SK-N-SH (cell line): Measurements from ENCODE around the gene CYP2S1. TPM values are rescaled to one million over a fixed set of nuclear protein-coding genes. Genes with fewer than 3 reads are reported as not detected.

ENCODE experiments used
- CTCF ChIA-PET: fragments of 300-600, 350-600 bp; formaldehyde crosslinking; extraction: SDS; loops from one replicate; lab custom pipeline; 2021; lab: Yijun Ruan, JAX
- POLR2A ChIA-PET: fragments of 350-600 bp; sonication (Branson Sonifier 250); formaldehyde crosslinking; extraction: SDS; loops from one replicate; lab custom pipeline; 2020; ENCODE audit warnings: antibody characterized with exemption, inconsistent platforms; lab: Yijun Ruan, JAX
- DNase-seq: peaks from one replicate; pipeline ENCODE4 v3.0.0; 2012
- H2AFZ ChIP-seq: fragments of 200-600 bp; sonication (generic); 2 replicates; pipeline ENCODE4 v1.8.1; 2016; ENCODE audit warnings: antibody characterized with exemption, mild to moderate bottlenecking, low read depth
- H3F3A ChIP-seq: fragments of 200-600 bp; sonication (generic); replicated peaks from 2 replicates; pipeline ENCODE3; 2016; ENCODE audit warnings: antibody characterized with exemption, mild to moderate bottlenecking; ENCODE audit not compliant: insufficient read depth
- H3K27ac ChIP-seq, 2 experiments: fragments of 200-500 bp in 1 of 2; fragments of 200-600 bp in 1 of 2; sonication (Bioruptor generic) in 1 of 2; sonication (generic), shearing (Covaris generic) in 1 of 2; 2 replicates each; pipeline versions ENCODE4 v1.5.1 to v1.6.1; 2014 to 2016; ENCODE audit warnings: low read depth in 2 of 2, inconsistent platforms in 1 of 2, low read length in 1 of 2, mild to moderate bottlenecking in 1 of 2, mixed read lengths in 1 of 2
- H3K27me3 ChIP-seq: fragments of 200-600 bp; sonication (generic), shearing (Covaris generic); 2 replicates; pipeline ENCODE4 v1.6.1; 2016; ENCODE audit warnings: mixed run types; ENCODE audit not compliant: insufficient read depth
- H3K36me3 ChIP-seq, 2 experiments: fragments of 200-500 bp in 1 of 2; fragments of 200-600 bp in 1 of 2; sonication (Bioruptor generic) in 1 of 2; sonication (generic) in 1 of 2; replicated peaks in 1 of 2; 2 replicates each; pipeline versions ENCODE3 to v1.5.1; 2014 to 2016; ENCODE audit warnings: low read length in 1 of 2, mild to moderate bottlenecking in 1 of 2; ENCODE audit not compliant: insufficient read depth in 2 of 2, control insufficient read depth in 1 of 2
- H3K4me1 ChIP-seq, 2 experiments: fragments of 200-500 bp in 1 of 2; fragments of 200-600 bp in 1 of 2; sonication (Bioruptor generic) in 1 of 2; sonication (generic), shearing (Covaris generic) in 1 of 2; 2 replicates each; pipeline versions ENCODE4 v1.5.1 to v1.6.1; 2014 to 2016; ENCODE audit warnings: low read depth in 1 of 2, low read length in 1 of 2, mixed run types in 1 of 2; ENCODE audit not compliant: insufficient read depth in 2 of 2, control insufficient read depth in 1 of 2
- H3K4me2 ChIP-seq: fragments of 200-600 bp; sonication (generic), shearing (Covaris generic); 2 replicates; pipeline ENCODE4 v1.6.1; 2017; ENCODE audit warnings: mixed run types
- H3K4me3 ChIP-seq, 2 experiments: fragments of 200-500 bp in 1 of 2; fragments of 200-600 bp in 1 of 2; sonication (Bioruptor generic) in 1 of 2; sonication (generic), shearing (Covaris generic) in 1 of 2; 2 replicates each; pipeline versions ENCODE4 v1.5.1 to v1.8.1; 2014 to 2016; ENCODE audit warnings: low read depth in 2 of 2, inconsistent platforms in 1 of 2, low read length in 1 of 2, mild to moderate bottlenecking in 1 of 2, mixed read lengths in 1 of 2, moderate library complexity in 1 of 2
- H3K79me2 ChIP-seq: fragments of 200-600 bp; sonication (generic); 2 replicates; pipeline ENCODE4 v1.8.1; 2017; ENCODE audit warnings: mild to moderate bottlenecking; ENCODE audit not compliant: insufficient read depth
- H3K9ac ChIP-seq: fragments of 200-600 bp; sonication (generic); 2 replicates; pipeline ENCODE4 v1.6.1; 2017; ENCODE audit warnings: mixed run types
- H3K9me2 ChIP-seq: fragments of 200-600 bp; sonication (generic); 2 replicates; pipeline ENCODE4 v1.6.1; 2017; ENCODE audit warnings: mixed run types
- H3K9me3 ChIP-seq: fragments of 200-600 bp; sonication (generic); 2 replicates; pipeline ENCODE4 v1.6.1; 2017; ENCODE audit warnings: mixed run types, mild to moderate bottlenecking, moderate library complexity
- H4K20me1 ChIP-seq: fragments of 200-600 bp; sonication (generic); 2 replicates; pipeline ENCODE4 v1.6.1; 2017; ENCODE audit warnings: mild to moderate bottlenecking, mixed run types; ENCODE audit not compliant: insufficient read depth
- CHD2 ChIP-seq: fragments of 150-350 bp; IDR thresholded peaks from 2 replicates; pipeline ENCODE4 v1.6.1; 2018; ENCODE audit warnings: low read length; ENCODE audit not compliant: partially characterized antibody
- CTCF ChIP-seq: fragments of 200-600 bp; sonication (generic); IDR thresholded peaks from 2 replicates; pipeline ENCODE4 v1.6.1; 2017; ENCODE audit warnings: antibody characterized with exemption, mild to moderate bottlenecking, moderate library complexity
- EP300 ChIP-seq, 2 experiments: IDR thresholded peaks; 2 replicates each; pipeline versions ENCODE4 v1.4.0 to v1.6.1; 2012; ENCODE audit warnings: borderline replicate concordance in 1 of 2, low read depth in 1 of 2, low read length in 1 of 2
- EZH2phosphoT487 ChIP-seq: fragments of 200-600 bp; sonication (generic); IDR thresholded peaks from 2 replicates; pipeline ENCODE4 v1.6.1; 2017; ENCODE audit warnings: low read depth, mixed run types, mild to moderate bottlenecking, antibody characterized with exemption, moderate library complexity, borderline replicate concordance
- FOSL2 ChIP-seq: IDR thresholded peaks from 2 replicates; pipeline ENCODE4 v1.4.0; 2012; ENCODE audit warnings: low read depth, mild to moderate bottlenecking, moderate library complexity, borderline replicate concordance
- FOXJ3 ChIP-seq: sonication (generic); formaldehyde crosslinking; IDR thresholded peaks from 2 replicates; pipeline ENCODE4 v1.5.1; 2020; ENCODE audit warnings: mild to moderate bottlenecking, missing genetic modification reagents
- FOXM1 ChIP-seq: IDR thresholded peaks from 2 replicates; pipeline ENCODE4 v1.4.0; 2012; ENCODE audit warnings: low read depth, mild to moderate bottlenecking
- GABPA ChIP-seq: IDR thresholded peaks from 2 replicates; pipeline ENCODE4 v1.4.0; 2012; ENCODE audit warnings: low read depth, mild to moderate bottlenecking
- GATA2 ChIP-seq: sonication (generic); formaldehyde crosslinking; IDR thresholded peaks from 2 replicates; pipeline ENCODE4 v1.5.0; 2020; ENCODE audit warnings: mild to moderate bottlenecking, missing genetic modification reagents
- MEF2A ChIP-seq: IDR thresholded peaks from 2 replicates; pipeline ENCODE4 v1.4.0; 2012; ENCODE audit warnings: low read depth, borderline replicate concordance
- MXI1 ChIP-seq: IDR thresholded peaks from 2 replicates; pipeline ENCODE4 v1.6.1; 2012; ENCODE audit warnings: mild to moderate bottlenecking, low read depth, low read length, improper control_type of control experiment
- NFIC ChIP-seq: IDR thresholded peaks from 2 replicates; pipeline ENCODE4 v1.4.0; 2012; ENCODE audit warnings: borderline replicate concordance
- POLR2AphosphoS5 ChIP-seq: IDR thresholded peaks from 2 replicates; pipeline ENCODE4 v1.6.1; 2012; ENCODE audit warnings: low read depth, low read length
- RCOR1 ChIP-seq: fragments of 150-350 bp; IDR thresholded peaks from 2 replicates; pipeline ENCODE4 v1.6.1; 2017; ENCODE audit warnings: antibody characterized with exemption, low read length
- SMC3 ChIP-seq: IDR thresholded peaks from 2 replicates; pipeline ENCODE4 v1.6.1; 2012; ENCODE audit warnings: low read depth, low read length, improper control_type of control experiment
- TAF1 ChIP-seq: IDR thresholded peaks from 2 replicates; pipeline ENCODE4 v1.6.1; 2012; ENCODE audit warnings: low read depth, mild to moderate bottlenecking, low read length, moderate library complexity, borderline replicate concordance
- TCF12 ChIP-seq: IDR thresholded peaks from 2 replicates; pipeline ENCODE4 v1.4.0; 2012
- TEAD4 ChIP-seq: IDR thresholded peaks from 2 replicates; pipeline ENCODE4 v1.4.0; 2012; ENCODE audit warnings: mild to moderate bottlenecking, borderline replicate concordance; ENCODE audit not compliant: insufficient read depth
- YY1 ChIP-seq: IDR thresholded peaks from 2 replicates; pipeline ENCODE4 v1.4.0; 2012; ENCODE audit warnings: low read depth, mild to moderate bottlenecking
- WGBS: methylation state at CpG from one replicate; pipeline ENCODE4 v1.1.6; 2017; ENCODE audit warnings: low lambda C conversion rate; 5-methylcytosine and 5-hydroxymethylcytosine counted together
- polyA plus RNA-seq, 3 experiments: library from polyadenylated mRNA; depleted of rRNA; stranded (reverse); fragments of >200 nt; gene quantifications; 2 replicates each; pipeline ENCODE4 v1.2.3, GENCODE V29; 2012
- TF ChIP-seq, protein P1 (sequence below): IDR thresholded peaks from 2 replicates; pipeline ENCODE4 v1.4.0; 2012; ENCODE audit warnings: low read depth
- TF ChIP-seq, protein P2 (sequence below): IDR thresholded peaks from 2 replicates; pipeline ENCODE4; 2012
- TF ChIP-seq, protein P3 (sequence below): fragments of 150-350 bp; IDR thresholded peaks from 2 replicates; pipeline ENCODE4 v1.6.1; 2017; ENCODE audit warnings: antibody characterized with exemption, low read length, low read depth, borderline replicate concordance

CYP2S1 gene
- polyA plus RNA-seq, 1 of the 3 experiments (the other 2 are of a cell fraction) = 0.67 TPM

DNA sequence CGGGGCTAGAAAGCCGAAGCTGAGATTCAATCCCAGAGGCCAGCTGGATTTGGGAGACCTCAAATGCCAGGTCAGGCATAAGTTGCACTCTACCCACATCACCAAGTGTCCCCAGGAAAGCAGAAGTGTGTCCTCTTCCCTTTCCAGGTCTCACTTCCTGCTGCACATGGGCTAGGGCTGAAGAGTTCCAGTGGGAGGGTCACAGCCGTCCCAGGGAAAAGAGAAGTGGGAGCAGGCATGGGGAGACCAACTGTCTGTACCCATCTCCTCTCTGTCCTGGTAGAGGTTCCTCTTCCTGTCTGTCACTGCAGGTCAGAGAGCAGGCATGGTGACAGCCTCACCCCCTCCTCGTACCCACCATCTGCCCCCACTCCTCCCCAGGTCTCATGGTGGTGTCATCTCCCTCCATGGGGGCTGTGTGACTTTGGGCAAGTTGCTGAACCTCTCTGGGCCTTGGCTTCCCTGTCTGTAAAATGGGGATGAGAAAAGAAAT, 40.8 kb downstream of the CYP2S1 start:
- Histone ChIP-seq H3K9me3 (no peaks in the 10 kb centered on the region), H2AFZ (no peak overlapping the region), H3K36me3 (peaks cover 10 to 71% of the 10 kb centered on the region in 2 experiments), H3K4me2 (no peak overlapping the region), H3F3A (peaks cover 39% of the 10 kb centered on the region), H4K20me1 (no peaks in the 10 kb centered on the region), H3K27me3 (no peaks in the 10 kb centered on the region), H3K4me3 (no peak overlapping the region), H3K79me2 (peaks cover 56% of the 10 kb centered on the region), H3K4me1 (no peaks in the 10 kb centered on the region), H3K9me2 (no peaks in the 10 kb centered on the region), H3K27ac (no peak overlapping the region), H3K9ac (no peak overlapping the region)
- DNase-seq = no peak
- 65% methylated on average over 4 of the region's 4 CpGs for WGBS
- TF ChIP-seq TEAD4 = no peak
- no peak for TF ChIP-seq NFIC
- no peak for TF ChIP-seq SMC3
- TF ChIP-seq EZH2phosphoT487 = no peak
- TF ChIP-seq, protein P1, sequence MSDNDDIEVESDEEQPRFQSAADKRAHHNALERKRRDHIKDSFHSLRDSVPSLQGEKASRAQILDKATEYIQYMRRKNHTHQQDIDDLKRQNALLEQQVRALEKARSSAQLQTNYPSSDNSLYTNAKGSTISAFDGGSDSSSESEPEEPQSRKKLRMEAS = no peak
- no peak for TF ChIP-seq TCF12
- no peak for TF ChIP-seq CHD2
- TF ChIP-seq, protein P2, sequence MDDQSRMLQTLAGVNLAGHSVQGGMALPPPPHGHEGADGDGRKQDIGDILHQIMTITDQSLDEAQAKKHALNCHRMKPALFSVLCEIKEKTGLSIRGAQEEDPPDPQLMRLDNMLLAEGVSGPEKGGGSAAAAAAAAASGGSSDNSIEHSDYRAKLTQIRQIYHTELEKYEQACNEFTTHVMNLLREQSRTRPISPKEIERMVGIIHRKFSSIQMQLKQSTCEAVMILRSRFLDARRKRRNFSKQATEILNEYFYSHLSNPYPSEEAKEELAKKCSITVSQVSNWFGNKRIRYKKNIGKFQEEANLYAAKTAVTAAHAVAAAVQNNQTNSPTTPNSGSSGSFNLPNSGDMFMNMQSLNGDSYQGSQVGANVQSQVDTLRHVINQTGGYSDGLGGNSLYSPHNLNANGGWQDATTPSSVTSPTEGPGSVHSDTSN = no peak
- CTCF ChIA-PET = interaction anchor here (1.1 kb wide), 1 partner anchor 29 kb away, joined by 3 read pairs; no protein-coding TSS in a partner anchor
- POLR2A ChIA-PET = no interaction called here

- H4K20me1 ChIP-seq = no peaks in the 10 kb centered on the region
- H3K4me1 ChIP-seq = no peaks in the 10 kb centered on the region
- no peak overlapping the region for H3K4me2 ChIP-seq
- 76% methylated on average over 8 of the region's 8 CpGs for WGBS
- peaks cover 50% of the 10 kb centered on the region for H3K79me2 ChIP-seq
- peaks cover 12 to 69% of the 10 kb centered on the region in 2 experiments for H3K36me3 ChIP-seq
- no peaks in the 10 kb centered on the region for H3K9me2 ChIP-seq
- H3K27ac ChIP-seq = no peak overlapping the region
- no peak overlapping the region for H3K4me3 ChIP-seq
- ChIA-PET CTCF (interaction anchor here (1.1 kb wide), 1 partner anchor 30 kb away, joined by 3 read pairs; no protein-coding TSS in a partner anchor), POLR2A (no interaction called here)
- no peak overlapping the region for H3K9ac ChIP-seq
- H3F3A ChIP-seq = peaks cover 40% of the 10 kb centered on the region
- no peaks in the 10 kb centered on the region for H3K27me3 ChIP-seq
- H3K9me3 ChIP-seq = no peaks in the 10 kb centered on the region
- TF ChIP-seq, protein P3, sequence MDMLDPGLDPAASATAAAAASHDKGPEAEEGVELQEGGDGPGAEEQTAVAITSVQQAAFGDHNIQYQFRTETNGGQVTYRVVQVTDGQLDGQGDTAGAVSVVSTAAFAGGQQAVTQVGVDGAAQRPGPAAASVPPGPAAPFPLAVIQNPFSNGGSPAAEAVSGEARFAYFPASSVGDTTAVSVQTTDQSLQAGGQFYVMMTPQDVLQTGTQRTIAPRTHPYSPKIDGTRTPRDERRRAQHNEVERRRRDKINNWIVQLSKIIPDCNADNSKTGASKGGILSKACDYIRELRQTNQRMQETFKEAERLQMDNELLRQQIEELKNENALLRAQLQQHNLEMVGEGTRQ = no peak
- TF ChIP-seq RCOR1 (no peak), GABPA (no peak), MEF2A (no peak), GATA2 (CRISPR knock-in tag) (no peak), POLR2AphosphoS5 (no peak), TAF1 (no peak), YY1 (no peak), FOXJ3 (CRISPR knock-in tag) (no peak), SMC3 (no peak), NFIC (no peak), FOSL2 (no peak), FOXM1 (no peak), CTCF (no peak), EZH2phosphoT487 (no peak), MXI1 (no peak), EP300 (IDR thresholded peaks at IDR 0.05; ENCODE audit: borderline replicate concordance in 1 of 2, low read depth in 1 of 2, low read length in 1 of 2) (no peak), TCF12 (no peak)
- TF ChIP-seq, protein P1 = no peak
- H2AFZ ChIP-seq = no peak overlapping the region
- no peak for DNase-seq
Observed at GRCh38 chr19:41234512-41235168, 41.6 kb downstream of the CYP2S1 start.
